Panc1 (cell line): Measurements from ENCODE around the gene SERGEF. TPM values are rescaled to one million over a fixed set of nuclear protein-coding genes. Genes with fewer than 3 reads are reported as not detected.

ENCODE experiments used
- ATAC-seq: fragments of 200-7000 bp; cut with Tn5 transposase; 2 replicates; pipeline ENCODE4 v1.9.1; 2020; ENCODE audit warnings: mild to moderate bottlenecking, moderate library complexity
- BruUV-seq: library from RNA; stranded (reverse); fragments of 400-500 nt; replicated peaks from 2 replicates; lab custom pipeline; 2021; lab: Mats Ljungman, UMichigan
- CTCF ChIA-PET: fragments of 300-600 bp; sonication (Branson Sonifier 250); formaldehyde crosslinking; loops from one replicate; lab custom pipeline; 2022; ENCODE audit warnings: antibody characterized with exemption; lab: Charles Lee
- POLR2A ChIA-PET: fragments of 300-600 bp; sonication (Branson Sonifier 250); formaldehyde crosslinking; loops from one replicate; lab custom pipeline; 2022; ENCODE audit warnings: antibody characterized with exemption; lab: Charles Lee
- DNase-seq: peaks from one replicate; pipeline ENCODE4 v3.0.0-alpha.2; 2010; ENCODE audit warnings: low read depth, low spot score
- H3K27ac ChIP-seq: 2 replicates; pipeline ENCODE4 v1.5.1; 2011; ENCODE audit warnings: mild to moderate bottlenecking, low read length, inconsistent platforms
- H3K27me3 ChIP-seq: fragments of 200-500 bp; sonication (Bioruptor generic); 2 replicates; pipeline ENCODE4 v1.6.0; 2014; ENCODE audit warnings: low read length, inconsistent platforms; ENCODE audit not compliant: control insufficient read depth, insufficient read depth
- H3K36me3 ChIP-seq: fragments of 200-500 bp; sonication (Bioruptor generic); 2 replicates; pipeline ENCODE4 v1.5.1; 2014; ENCODE audit warnings: inconsistent platforms, mild to moderate bottlenecking, low read length, moderate library complexity; ENCODE audit not compliant: control insufficient read depth, insufficient read depth
- H3K4me1 ChIP-seq: 2 replicates; pipeline ENCODE4 v1.5.1; 2011; ENCODE audit warnings: inconsistent platforms, mild to moderate bottlenecking, low read length, moderate library complexity; ENCODE audit not compliant: control insufficient read depth, insufficient read depth
- H3K4me3 ChIP-seq, 2 experiments: 2 replicates each; pipeline ENCODE4 v1.5.1; 2011 to 2012; ENCODE audit warnings: low read depth in 2 of 2, low read length in 2 of 2, mild to moderate bottlenecking in 2 of 2, inconsistent platforms in 1 of 2, moderate library complexity in 1 of 2
- H3K9me3 ChIP-seq: fragments of 200-500 bp; sonication (Bioruptor generic); 2 replicates; pipeline ENCODE4 v1.5.1; 2014; ENCODE audit warnings: low read depth, mild to moderate bottlenecking, inconsistent platforms, low read length, moderate library complexity; ENCODE audit not compliant: control insufficient read depth, insufficient read depth
- CTCF ChIP-seq: fragments of 450-650 bp; IDR thresholded peaks from 2 replicates; pipeline ENCODE4 v1.5.1; 2017; ENCODE audit warnings: mild to moderate bottlenecking
- POLR2AphosphoS5 ChIP-seq: IDR thresholded peaks from 2 replicates; pipeline ENCODE4 v1.6.1; 2012; ENCODE audit warnings: mild to moderate bottlenecking, low read depth, low read length, moderate library complexity
- REST ChIP-seq, 2 experiments: IDR thresholded peaks; 2 replicates each; pipeline ENCODE4 v1.6.1; 2011 to 2012; ENCODE audit warnings: low read depth in 2 of 2, control low read depth in 1 of 2, low read length in 1 of 2, mild to moderate bottlenecking in 1 of 2, moderate library complexity in 1 of 2; ENCODE audit not compliant: insufficient read depth in 1 of 2
- SIN3A ChIP-seq: IDR thresholded peaks from 2 replicates; pipeline ENCODE4 v1.6.1; 2012; ENCODE audit warnings: low read depth, mild to moderate bottlenecking, low read length, moderate library complexity, borderline replicate concordance; ENCODE audit not compliant: insufficient read depth
- TCF7L2 ChIP-seq: IDR thresholded peaks from 2 replicates; pipeline ENCODE4 v1.6.1; 2011; ENCODE audit warnings: mild to moderate bottlenecking, low read depth, low read length, inconsistent platforms
- in situ Hi-C: cut with HindIII; loops from 2 replicates; pipeline ENCODE4 v1.10.0; 2016; ENCODE audit warnings: low sequenced_read_pairs, low pct_unique_long_range_greater_than_20kb
- intact Hi-C: fragments of 100-400 bp; cut with micrococcal nuclease; formaldehyde crosslinking; loops from one replicate; pipeline ENCODE4 v1.10.0; 2022; ENCODE audit not compliant: unreplicated experiment
- total RNA-seq: library from RNA; stranded (reverse); gene quantifications from one replicate; pipeline ENCODE4 v1.2.1, GENCODE V29; 2021; ENCODE audit not compliant: unreplicated experiment

The SERGEF gene
- total RNA-seq, 1 experiment from 2014 or later: 35.5 TPM

- BruUV-seq: no TSS peak
These were observed 89.6 kb downstream of the SERGEF start for GRCh38 chr11:17923217-17923616.

GRCh38 chr11:17922416-17922788, 90.4 kb downstream of the SERGEF start:
- H3K36me3 ChIP-seq: no peaks in the 10 kb centered on the region
- ATAC-seq: no peak
- no peak for DNase-seq
- no peak overlapping the region for H3K4me3 ChIP-seq
- no peaks in the 10 kb centered on the region for H3K4me1 ChIP-seq
- no peaks in the 10 kb centered on the region for H3K9me3 ChIP-seq
- ChIA-PET POLR2A (no interaction called here), CTCF (no interaction called here)
- H3K27ac ChIP-seq: no peak overlapping the region
- no peaks in the 10 kb centered on the region for H3K27me3 ChIP-seq
- in situ Hi-C loops (no loop called here), intact Hi-C loops (no loop called here)
- TF ChIP-seq SIN3A (no peak), REST (IDR thresholded peaks at IDR 0.05; ENCODE audit: insufficient read depth in 1 of 2, low read depth in 2 of 2, low read length in 1 of 2) (no peak), CTCF (no peak)
- no TSS peak for BruUV-seq

More at GRCh38 chr11:17923217-17923616, 89.6 kb downstream of the SERGEF start:
- ATAC-seq (no peak), DNase-seq (no peak)
- no peak overlapping the region for H3K27ac ChIP-seq
- intact Hi-C loops (no loop called here), in situ Hi-C loops (no loop called here)
- TF ChIP-seq CTCF: no peak
- no peak for TF ChIP-seq REST (IDR thresholded peaks at IDR 0.05; ENCODE audit: insufficient read depth in 1 of 2, low read depth in 2 of 2, low read length in 1 of 2)
- TF ChIP-seq SIN3A: no peak
- TF ChIP-seq TCF7L2: no peak
- no peak for TF ChIP-seq POLR2AphosphoS5
- ChIA-PET POLR2A (no interaction called here), CTCF (no interaction called here)
- no peak overlapping the region for H3K4me3 ChIP-seq
- H3K27me3 ChIP-seq: no peaks in the 10 kb centered on the region
- H3K9me3 ChIP-seq: no peaks in the 10 kb centered on the region
- no peaks in the 10 kb centered on the region for H3K36me3 ChIP-seq
- no peaks in the 10 kb centered on the region for H3K4me1 ChIP-seq
